Thyroid gland (tissue), 4 donors: Measurements from ENCODE around the gene ELFN1.

Source experiments
- CTCF ChIP-seq, 6 experiments: fragments of 200-600 bp in 3 of 6; fragments of 450-650 bp in 3 of 6; sonication (generic) in 3 of 6; IDR thresholded peaks; one replicate each; pipeline ENCODE4 v1.5.1; 2016 to 2019; ENCODE audit warnings: antibody characterized with exemption in 6 of 6, mild to moderate bottlenecking in 2 of 6, inconsistent platforms in 1 of 6, moderate library complexity in 1 of 6
- POLR2A ChIP-seq, 2 donors: fragments of 450-650 bp; IDR thresholded peaks; one replicate each; pipeline ENCODE4 v1.6.1; 2017; ENCODE audit warnings: antibody characterized with exemption in 2 of 2, mild to moderate bottlenecking in 2 of 2, moderate library complexity in 1 of 2

GRCh38 chr7:1639071-1639470 is 31.0 kb upstream of the ELFN1 start:
- TF ChIP-seq POLR2A (IDR thresholded peaks at IDR 0.05), result no peak
- TF ChIP-seq CTCF (IDR thresholded peaks at IDR 0.05), result no peak
